Measurements from ENCODE around the gene HOXA5. TPM values are rescaled to one million over a fixed set of nuclear protein-coding genes. Genes with fewer than 3 reads are reported as not detected.
A peak's percentile ranks its signal among the peaks of the same experiment; 100 is the strongest.

HOXA5 gene
- total and polyA plus RNA-seq, 10 of the 15 experiments (the other 5 are each of a cell fraction or from before 2014, with no cell fraction given): 0.05 to 0.13 TPM; not detected in 8

DNA sequence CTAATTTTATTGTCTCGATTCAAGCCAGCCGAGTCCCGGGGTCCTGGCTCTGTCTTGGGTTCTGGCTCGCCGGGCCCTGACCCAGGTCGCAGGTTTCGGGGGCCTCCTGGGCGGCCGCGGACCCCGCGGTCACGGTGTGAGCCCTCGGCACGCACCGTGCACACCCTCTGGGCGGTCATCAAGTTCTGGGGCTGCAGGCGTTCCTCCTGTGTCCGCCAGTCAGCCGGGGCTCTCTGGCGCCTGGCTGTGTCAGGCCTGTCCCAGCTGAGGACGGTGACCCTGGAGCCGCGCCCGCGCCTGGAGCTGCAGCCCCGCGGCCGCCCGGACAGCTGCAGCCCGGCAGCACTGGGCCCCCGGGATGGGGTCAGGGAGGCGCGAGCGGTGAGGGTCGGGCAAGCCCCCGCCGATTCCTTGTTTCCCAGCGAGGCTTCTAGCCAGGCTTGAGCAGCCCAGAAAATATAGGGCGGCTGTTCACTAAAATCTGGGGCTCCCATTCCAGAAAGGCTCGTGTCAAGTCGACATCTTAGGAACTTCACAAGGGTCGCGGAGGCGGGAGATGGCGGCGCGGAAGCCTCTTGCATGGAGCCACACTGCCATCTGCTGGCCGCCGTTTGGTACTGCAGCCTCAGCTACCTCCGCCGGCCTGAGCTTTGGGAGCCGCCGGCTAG is 17.2 kb upstream of the HOXA5 start (continued):
- TF ChIP-seq MTA3 (IDR thresholded peaks at IDR 0.05; ENCODE audit: borderline replicate concordance, low read length) (no peak), RBBP5 (conservative IDR thresholded peaks at IDR 0.05) (no peak), CBX3 (IDR thresholded peaks at IDR 0.05; ENCODE audit: borderline replicate concordance, low read depth) (no peak), ZNF217 (IDR thresholded peaks at IDR 0.05) (no peak), CHD4 (IDR thresholded peaks at IDR 0.05) (no peak), ZNF207 (IDR thresholded peaks at IDR 0.05; ENCODE audit: borderline replicate concordance) (0 out of 2 replicates have a peak, but pooled peaks have one; percentile 26), BACH1 (IDR thresholded peaks at IDR 0.05; ENCODE audit: borderline replicate concordance) (no peak), EGR1 (IDR thresholded peaks at IDR 0.05; ENCODE audit: borderline replicate concordance in 1 of 2, low read depth in 2 of 2, low read length in 2 of 2) (peak in 1 of 2 experiments; percentile 43; a peak in 1 of 3 replicates), ETV6 (conservative IDR thresholded peaks at IDR 0.05 in 1 of 2, IDR thresholded peaks at IDR 0.05 in 1 of 2; ENCODE audit: borderline replicate concordance in 1 of 2, low read depth in 1 of 2) (no peak), RB1 (IDR thresholded peaks at IDR 0.05; ENCODE audit: borderline replicate concordance) (peak; percentile 89; the same call in 1 of the 2 replicates), WRNIP1 (IDR thresholded peaks at IDR 0.05; ENCODE audit: borderline replicate concordance, low read depth, low read length) (no peak), SMARCA5 (IDR thresholded peaks at IDR 0.05) (peak; percentile 78; the same call in 1 of the 2 replicates), YBX1 (IDR thresholded peaks at IDR 0.05) (no peak), SMC3 (IDR thresholded peaks at IDR 0.05; ENCODE audit: borderline replicate concordance, low read length) (peak; percentile 71), PAX8 (IDR thresholded peaks at IDR 0.05) (no peak), MXI1 (IDR thresholded peaks at IDR 0.05; ENCODE audit: low read depth, low read length) (peak; percentile 43; the same call in 1 of the 2 replicates), JUNB (IDR thresholded peaks at IDR 0.05) (no peak), ZBED1 (IDR thresholded peaks at IDR 0.05; ENCODE audit: borderline replicate concordance) (no peak), POLR2AphosphoS5 (IDR thresholded peaks at IDR 0.05; ENCODE audit: low read length) (no peak), NFIC (IDR thresholded peaks at IDR 0.05; ENCODE audit: low read depth, low read length) (no peak)
- TF ChIP-seq, protein P1, sequence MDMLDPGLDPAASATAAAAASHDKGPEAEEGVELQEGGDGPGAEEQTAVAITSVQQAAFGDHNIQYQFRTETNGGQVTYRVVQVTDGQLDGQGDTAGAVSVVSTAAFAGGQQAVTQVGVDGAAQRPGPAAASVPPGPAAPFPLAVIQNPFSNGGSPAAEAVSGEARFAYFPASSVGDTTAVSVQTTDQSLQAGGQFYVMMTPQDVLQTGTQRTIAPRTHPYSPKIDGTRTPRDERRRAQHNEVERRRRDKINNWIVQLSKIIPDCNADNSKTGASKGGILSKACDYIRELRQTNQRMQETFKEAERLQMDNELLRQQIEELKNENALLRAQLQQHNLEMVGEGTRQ (IDR thresholded peaks at IDR 0.05; ENCODE audit: borderline replicate concordance, low read depth, low read length): no peak
- TF ChIP-seq, protein P2, sequence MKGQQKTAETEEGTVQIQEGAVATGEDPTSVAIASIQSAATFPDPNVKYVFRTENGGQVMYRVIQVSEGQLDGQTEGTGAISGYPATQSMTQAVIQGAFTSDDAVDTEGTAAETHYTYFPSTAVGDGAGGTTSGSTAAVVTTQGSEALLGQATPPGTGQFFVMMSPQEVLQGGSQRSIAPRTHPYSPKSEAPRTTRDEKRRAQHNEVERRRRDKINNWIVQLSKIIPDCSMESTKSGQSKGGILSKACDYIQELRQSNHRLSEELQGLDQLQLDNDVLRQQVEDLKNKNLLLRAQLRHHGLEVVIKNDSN (IDR thresholded peaks at IDR 0.05; ENCODE audit: borderline replicate concordance, extremely low read length, insufficient read depth, low read depth, low read length): no peak
- TF ChIP-seq, protein P3, sequence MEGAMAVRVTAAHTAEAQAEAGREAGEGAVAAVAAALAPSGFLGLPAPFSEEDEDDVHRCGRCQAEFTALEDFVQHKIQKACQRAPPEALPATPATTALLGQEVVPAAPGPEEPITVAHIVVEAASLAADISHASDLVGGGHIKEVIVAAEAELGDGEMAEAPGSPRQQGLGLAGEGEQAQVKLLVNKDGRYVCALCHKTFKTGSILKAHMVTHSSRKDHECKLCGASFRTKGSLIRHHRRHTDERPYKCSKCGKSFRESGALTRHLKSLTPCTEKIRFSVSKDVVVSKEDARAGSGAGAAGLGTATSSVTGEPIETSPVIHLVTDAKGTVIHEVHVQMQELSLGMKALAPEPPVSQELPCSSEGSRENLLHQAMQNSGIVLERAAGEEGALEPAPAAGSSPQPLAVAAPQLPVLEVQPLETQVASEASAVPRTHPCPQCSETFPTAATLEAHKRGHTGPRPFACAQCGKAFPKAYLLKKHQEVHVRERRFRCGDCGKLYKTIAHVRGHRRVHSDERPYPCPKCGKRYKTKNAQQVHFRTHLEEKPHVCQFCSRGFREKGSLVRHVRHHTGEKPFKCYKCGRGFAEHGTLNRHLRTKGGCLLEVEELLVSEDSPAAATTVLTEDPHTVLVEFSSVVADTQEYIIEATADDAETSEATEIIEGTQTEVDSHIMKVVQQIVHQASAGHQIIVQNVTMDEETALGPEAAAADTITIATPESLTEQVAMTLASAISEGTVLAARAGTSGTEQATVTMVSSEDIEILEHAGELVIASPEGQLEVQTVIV (IDR thresholded peaks at IDR 0.05; ENCODE audit: borderline replicate concordance, partially characterized antibody): no peak
- TF ChIP-seq, protein P4, sequence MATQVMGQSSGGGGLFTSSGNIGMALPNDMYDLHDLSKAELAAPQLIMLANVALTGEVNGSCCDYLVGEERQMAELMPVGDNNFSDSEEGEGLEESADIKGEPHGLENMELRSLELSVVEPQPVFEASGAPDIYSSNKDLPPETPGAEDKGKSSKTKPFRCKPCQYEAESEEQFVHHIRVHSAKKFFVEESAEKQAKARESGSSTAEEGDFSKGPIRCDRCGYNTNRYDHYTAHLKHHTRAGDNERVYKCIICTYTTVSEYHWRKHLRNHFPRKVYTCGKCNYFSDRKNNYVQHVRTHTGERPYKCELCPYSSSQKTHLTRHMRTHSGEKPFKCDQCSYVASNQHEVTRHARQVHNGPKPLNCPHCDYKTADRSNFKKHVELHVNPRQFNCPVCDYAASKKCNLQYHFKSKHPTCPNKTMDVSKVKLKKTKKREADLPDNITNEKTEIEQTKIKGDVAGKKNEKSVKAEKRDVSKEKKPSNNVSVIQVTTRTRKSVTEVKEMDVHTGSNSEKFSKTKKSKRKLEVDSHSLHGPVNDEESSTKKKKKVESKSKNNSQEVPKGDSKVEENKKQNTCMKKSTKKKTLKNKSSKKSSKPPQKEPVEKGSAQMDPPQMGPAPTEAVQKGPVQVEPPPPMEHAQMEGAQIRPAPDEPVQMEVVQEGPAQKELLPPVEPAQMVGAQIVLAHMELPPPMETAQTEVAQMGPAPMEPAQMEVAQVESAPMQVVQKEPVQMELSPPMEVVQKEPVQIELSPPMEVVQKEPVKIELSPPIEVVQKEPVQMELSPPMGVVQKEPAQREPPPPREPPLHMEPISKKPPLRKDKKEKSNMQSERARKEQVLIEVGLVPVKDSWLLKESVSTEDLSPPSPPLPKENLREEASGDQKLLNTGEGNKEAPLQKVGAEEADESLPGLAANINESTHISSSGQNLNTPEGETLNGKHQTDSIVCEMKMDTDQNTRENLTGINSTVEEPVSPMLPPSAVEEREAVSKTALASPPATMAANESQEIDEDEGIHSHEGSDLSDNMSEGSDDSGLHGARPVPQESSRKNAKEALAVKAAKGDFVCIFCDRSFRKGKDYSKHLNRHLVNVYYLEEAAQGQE (IDR thresholded peaks at IDR 0.05; ENCODE audit: low read depth, low read length): no peak
